Colonic mucosa (tissue), 4 donors: Measurements from ENCODE around the gene PINK1. TPM values are rescaled to one million over a fixed set of nuclear protein-coding genes. Genes with fewer than 3 reads are reported as not detected.

Experiments used
- DNase-seq: peaks from one replicate; pipeline ENCODE4 v3.0.0-alpha.2; 2020
- H3K27ac ChIP-seq: fragments of 200-600 bp; one replicate; pipeline ENCODE4 v1.8.0; 2021
- H3K27me3 ChIP-seq: fragments of 200-600 bp; one replicate; pipeline ENCODE4 v1.8.0; 2021
- H3K36me3 ChIP-seq: fragments of 200-600 bp; one replicate; pipeline ENCODE4 v1.8.0; 2021
- H3K4me1 ChIP-seq: fragments of 200-600 bp; one replicate; pipeline ENCODE4 v1.8.0; 2021; ENCODE audit warnings: mild to moderate bottlenecking
- H3K4me3 ChIP-seq: fragments of 200-600 bp; one replicate; pipeline ENCODE4 v1.8.0; 2021
- H3K9ac ChIP-seq, 2 donors: one replicate each; pipeline ENCODE4 v1.7.0; 2013; ENCODE audit warnings: control low read depth in 2 of 2, low read depth in 2 of 2, low read length in 2 of 2
- H3K9me3 ChIP-seq: fragments of 200-600 bp; one replicate; pipeline ENCODE4 v1.8.0; 2021
- intact Hi-C: fragments of 100-400 bp; cut with DNase I; formaldehyde crosslinking; loops from one replicate; pipeline ENCODE4 v1.14.1; 2022
- total RNA-seq, 2 donors: library from RNA; stranded (reverse); fragmentation: NEBNext Ultra II Directional in 1 of 2; extraction: Animal tissue kit (Norgen Biotek cat#: 25700) in 1 of 2; gene quantifications; one replicate each; pipeline ENCODE4 v1.2.1, GENCODE V29; 2021
- TF ChIP-seq, protein P1 (sequence below): fragments of 200-600 bp; IDR thresholded peaks from one replicate; pipeline ENCODE4 v1.8.0; 2022; ENCODE audit warnings: antibody characterized with exemption, mild to moderate bottlenecking
- donor health status: healthy.
- donor health status: DM: no; HTN: no; CAD: no.
- donor health status: DM: no; HTN: no; CAD: no.

Gene PINK1
- total RNA-seq, 2 donors from 2014 or later: 49.7 to 119 TPM

DNA sequence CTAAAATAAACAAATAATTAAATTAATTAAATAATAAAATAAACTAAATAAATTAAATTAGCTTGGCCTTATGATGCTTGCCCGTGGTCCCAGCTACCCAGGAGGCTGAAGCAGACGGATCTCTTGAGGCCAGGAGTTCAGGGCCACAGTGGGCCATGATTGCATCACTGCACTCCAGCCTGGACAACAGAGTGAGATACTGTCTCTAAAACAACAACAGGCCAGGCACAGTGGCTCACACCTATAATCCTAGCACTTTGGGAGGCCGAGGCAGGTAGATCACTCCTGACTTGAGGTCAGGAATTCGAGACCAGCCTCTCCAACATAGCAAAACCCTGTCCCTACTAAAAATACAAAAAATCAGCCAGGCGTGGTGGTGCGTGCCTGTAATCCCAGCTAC lies 12.2 kb upstream of the PINK1 start:
- TF ChIP-seq, protein P1, sequence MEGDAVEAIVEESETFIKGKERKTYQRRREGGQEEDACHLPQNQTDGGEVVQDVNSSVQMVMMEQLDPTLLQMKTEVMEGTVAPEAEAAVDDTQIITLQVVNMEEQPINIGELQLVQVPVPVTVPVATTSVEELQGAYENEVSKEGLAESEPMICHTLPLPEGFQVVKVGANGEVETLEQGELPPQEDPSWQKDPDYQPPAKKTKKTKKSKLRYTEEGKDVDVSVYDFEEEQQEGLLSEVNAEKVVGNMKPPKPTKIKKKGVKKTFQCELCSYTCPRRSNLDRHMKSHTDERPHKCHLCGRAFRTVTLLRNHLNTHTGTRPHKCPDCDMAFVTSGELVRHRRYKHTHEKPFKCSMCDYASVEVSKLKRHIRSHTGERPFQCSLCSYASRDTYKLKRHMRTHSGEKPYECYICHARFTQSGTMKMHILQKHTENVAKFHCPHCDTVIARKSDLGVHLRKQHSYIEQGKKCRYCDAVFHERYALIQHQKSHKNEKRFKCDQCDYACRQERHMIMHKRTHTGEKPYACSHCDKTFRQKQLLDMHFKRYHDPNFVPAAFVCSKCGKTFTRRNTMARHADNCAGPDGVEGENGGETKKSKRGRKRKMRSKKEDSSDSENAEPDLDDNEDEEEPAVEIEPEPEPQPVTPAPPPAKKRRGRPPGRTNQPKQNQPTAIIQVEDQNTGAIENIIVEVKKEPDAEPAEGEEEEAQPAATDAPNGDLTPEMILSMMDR: no peak
- no peak overlapping the region for H3K9ac ChIP-seq
- H3K27me3 ChIP-seq: no peaks in the 10 kb centered on the region
- no peak for DNase-seq
- no peaks in the 10 kb centered on the region for H3K9me3 ChIP-seq
- no peak overlapping the region for H3K4me3 ChIP-seq
- intact Hi-C loops: no loop called here
- H3K4me1 ChIP-seq: no peaks in the 10 kb centered on the region
- H3K27ac ChIP-seq: no peak overlapping the region
- H3K36me3 ChIP-seq: no peaks in the 10 kb centered on the region

DNA sequence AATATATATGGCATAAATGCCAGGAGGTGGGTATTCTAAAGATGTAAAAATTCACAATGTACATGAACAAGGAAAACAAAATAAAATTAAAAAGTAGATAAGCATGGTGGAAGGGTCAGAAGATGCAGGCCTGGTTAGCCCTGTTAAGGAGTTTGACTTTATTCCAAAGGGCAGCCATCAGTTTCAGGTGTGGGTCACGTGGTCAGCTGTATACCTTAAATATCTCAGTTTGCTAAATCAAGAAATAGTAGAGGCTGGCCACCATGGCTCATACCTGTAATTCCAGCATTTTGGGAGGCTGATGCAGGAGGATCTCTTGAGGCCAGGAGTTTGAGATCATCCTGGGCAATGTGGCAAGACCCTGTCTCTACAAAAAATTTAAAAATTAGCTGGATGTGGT lies 8.5 kb upstream of the PINK1 start:
- intact Hi-C loops: no loop called here
- no peaks in the 10 kb centered on the region for H3K9me3 ChIP-seq
- no peaks in the 10 kb centered on the region for H3K36me3 ChIP-seq

GRCh38 chr1:20625176-20626097 lies 7.8 kb upstream of the PINK1 start:
- no peak overlapping the region for H3K27ac ChIP-seq
- TF ChIP-seq, protein P1: no peak
- DNase-seq: no peak
- H3K4me3 ChIP-seq: no peak overlapping the region
- no peaks in the 10 kb centered on the region for H3K9me3 ChIP-seq
- intact Hi-C loops: no loop called here
- no peaks in the 10 kb centered on the region for H3K4me1 ChIP-seq
- no peaks in the 10 kb centered on the region for H3K36me3 ChIP-seq
- H3K9ac ChIP-seq: no peak overlapping the region
- no peaks in the 10 kb centered on the region for H3K27me3 ChIP-seq

More for the DNA sequence above, 8.5 kb upstream of the PINK1 start:
- no peak overlapping the region for H3K4me3 ChIP-seq
- no peaks in the 10 kb centered on the region for H3K4me1 ChIP-seq
- no peak for DNase-seq
- H3K27me3 ChIP-seq: no peaks in the 10 kb centered on the region
- TF ChIP-seq, protein P1: no peak
- H3K27ac ChIP-seq: no peak overlapping the region
- H3K9ac ChIP-seq: no peak overlapping the region

GRCh38 chr1:20626098-20626427 lies 7.2 kb upstream of the PINK1 start:
- no peak overlapping the region for H3K4me3 ChIP-seq
- no peaks in the 10 kb centered on the region for H3K27me3 ChIP-seq
- intact Hi-C loops: no loop called here
- H3K36me3 ChIP-seq: no peaks in the 10 kb centered on the region
- no peaks in the 10 kb centered on the region for H3K9me3 ChIP-seq
- H3K4me1 ChIP-seq: no peaks in the 10 kb centered on the region
- no peak overlapping the region for H3K27ac ChIP-seq
- no peak overlapping the region for H3K9ac ChIP-seq
- TF ChIP-seq, protein P1: no peak
- DNase-seq: no peak

DNA sequence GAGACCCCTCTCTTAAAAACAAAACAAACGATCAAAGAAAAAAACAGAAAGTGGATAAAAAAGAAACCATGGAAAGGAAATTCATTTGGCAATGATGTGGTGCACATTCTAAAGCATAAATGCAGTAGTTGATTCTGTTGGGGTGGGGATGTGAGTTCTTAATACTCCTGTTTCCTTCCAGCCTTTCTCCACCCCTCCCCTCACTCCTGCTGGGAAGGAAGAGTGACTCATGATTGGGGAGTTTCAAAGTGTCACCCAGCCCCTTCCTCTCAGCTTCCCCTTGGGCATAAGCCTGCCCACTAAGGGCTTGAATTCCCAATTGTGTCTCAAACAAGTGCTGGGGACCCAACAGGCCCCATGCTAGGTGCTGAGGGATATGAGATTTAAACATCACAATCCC lies 6.7 kb upstream of the PINK1 start:
- intact Hi-C loops: no loop called here
- no peak for DNase-seq

More for the DNA sequence above, 6.7 kb upstream of the PINK1 start:
- Histone ChIP-seq H3K4me3 (no peak overlapping the region), H3K4me1 (no peaks in the 10 kb centered on the region), H3K27me3 (no peaks in the 10 kb centered on the region), H3K9ac (no peak overlapping the region), H3K36me3 (no peaks in the 10 kb centered on the region), H3K9me3 (no peaks in the 10 kb centered on the region), H3K27ac (no peak overlapping the region)
- TF ChIP-seq, protein P1: no peak
